H9 (cell line): ENCODE results near the gene PRKAR2B. TPM values are rescaled to one million over a fixed set of nuclear protein-coding genes. Genes with fewer than 3 reads are reported as not detected.

Experiments
- DNase-seq: peaks from one replicate; pipeline ENCODE4 v3.0.0-alpha.2; 2017
- H2AFZ ChIP-seq: one replicate; pipeline ENCODE4 v1.6.1; 2013; ENCODE audit warnings: mild to moderate bottlenecking, low read length, control low read depth, moderate library complexity
- H2AK5ac ChIP-seq: 2 replicates; pipeline ENCODE4 v1.6.1; 2013; ENCODE audit warnings: low read length, control low read depth, mixed read lengths; ENCODE audit not compliant: insufficient read length
- H2BK120ac ChIP-seq: one replicate; pipeline ENCODE4 v1.6.1; 2013; ENCODE audit warnings: low read depth, mild to moderate bottlenecking, low read length, control low read depth, inconsistent platforms; ENCODE audit not compliant: poor library complexity, severe bottlenecking
- H2BK12ac ChIP-seq: 2 replicates; pipeline ENCODE4 v1.6.1; 2013; ENCODE audit warnings: low read length, control low read depth, mixed read lengths, low read depth; ENCODE audit not compliant: insufficient read length
- H2BK15ac ChIP-seq: 2 replicates; pipeline ENCODE4 v1.6.1; 2013; ENCODE audit warnings: low read depth, low read length, control low read depth
- H2BK20ac ChIP-seq: one replicate; pipeline ENCODE4 v1.6.1; 2013; ENCODE audit warnings: low read depth, mild to moderate bottlenecking, low read length, control low read depth, inconsistent platforms; ENCODE audit not compliant: poor library complexity, severe bottlenecking
- H2BK5ac ChIP-seq: 2 replicates; pipeline ENCODE4 v1.6.1; 2013; ENCODE audit warnings: low read length, control low read depth, mixed read lengths; ENCODE audit not compliant: insufficient read length
- H3K14ac ChIP-seq: 2 replicates; pipeline ENCODE4 v1.6.1; 2013; ENCODE audit warnings: low read length, control low read depth; ENCODE audit not compliant: insufficient read depth
- H3K18ac ChIP-seq: 2 replicates; pipeline ENCODE4 v1.6.1; 2013; ENCODE audit warnings: low read depth, mild to moderate bottlenecking, mixed read lengths, low read length, control low read depth; ENCODE audit not compliant: insufficient read length
- H3K23ac ChIP-seq: 2 replicates; pipeline ENCODE4 v1.6.1; 2013; ENCODE audit warnings: low read length, control low read depth, mixed read lengths, low read depth; ENCODE audit not compliant: insufficient read length
- H3K23me2 ChIP-seq: 2 replicates; pipeline ENCODE4 v1.6.1; 2013; ENCODE audit warnings: low read depth, mild to moderate bottlenecking, mixed read lengths, low read length, control low read depth; ENCODE audit not compliant: insufficient read length, poor library complexity, severe bottlenecking
- H3K27ac ChIP-seq: 2 replicates; pipeline ENCODE4 v1.5.1; 2013; ENCODE audit warnings: low read length, control low read depth, mixed read lengths, low read depth; ENCODE audit not compliant: insufficient read length
- H3K27me3 ChIP-seq: 2 replicates; pipeline ENCODE4 v1.6.1; 2013; ENCODE audit warnings: low read length, control low read depth, inconsistent platforms; ENCODE audit not compliant: insufficient read depth
- H3K4ac ChIP-seq: 2 replicates; pipeline ENCODE4 v1.6.1; 2013; ENCODE audit warnings: low read depth, mild to moderate bottlenecking, control low read depth, inconsistent platforms, low read length, moderate library complexity
- H3K4me1 ChIP-seq: 2 replicates; pipeline ENCODE4 v1.6.1; 2013; ENCODE audit warnings: low read length, control low read depth, inconsistent platforms; ENCODE audit not compliant: insufficient read depth
- H3K4me2 ChIP-seq: 2 replicates; pipeline ENCODE4 v1.6.1; 2013; ENCODE audit warnings: low read length, control low read depth, mixed read lengths; ENCODE audit not compliant: insufficient read length, insufficient read depth
- H3K56ac ChIP-seq: 2 replicates; pipeline ENCODE4 v1.6.1; 2013; ENCODE audit warnings: low read depth, mild to moderate bottlenecking, mixed read lengths, low read length, control low read depth; ENCODE audit not compliant: insufficient read length
- H3K79me1 ChIP-seq: 2 replicates; pipeline ENCODE4 v1.6.1; 2013; ENCODE audit warnings: low read depth, mild to moderate bottlenecking, moderate library complexity, low read length, control low read depth, inconsistent platforms; ENCODE audit not compliant: insufficient read depth, poor library complexity, severe bottlenecking
- H3K79me2 ChIP-seq: 2 replicates; pipeline ENCODE4 v1.6.1; 2013; ENCODE audit warnings: low read length, control low read depth, inconsistent platforms; ENCODE audit not compliant: insufficient read depth
- H3K9ac ChIP-seq: 2 replicates; pipeline ENCODE4 v1.6.1; 2013; ENCODE audit warnings: low read length, control low read depth, mixed read lengths; ENCODE audit not compliant: insufficient read length; ENCODE audit errors: extremely low read depth
- H3K9me3 ChIP-seq: one replicate; pipeline ENCODE4 v1.6.1; 2013; ENCODE audit warnings: low read depth, low read length, inconsistent platforms; ENCODE audit not compliant: control insufficient read depth
- H3T11ph ChIP-seq: one replicate; pipeline ENCODE4 v1.6.1; 2013; ENCODE audit warnings: mild to moderate bottlenecking, low read length, control low read depth, inconsistent platforms
- H4K20me1 ChIP-seq: one replicate; pipeline ENCODE4 v1.6.1; 2013; ENCODE audit not compliant: control insufficient read depth, insufficient read length, insufficient read depth
- H4K5ac ChIP-seq: 2 replicates; pipeline ENCODE4 v1.6.1; 2013; ENCODE audit warnings: low read depth, mild to moderate bottlenecking, mixed read lengths, low read length, control low read depth; ENCODE audit not compliant: insufficient read length
- H4K8ac ChIP-seq: replicated peaks from 2 replicates; pipeline ENCODE4 v1.6.1; 2013; ENCODE audit warnings: low read length, control low read depth, mixed read lengths, low read depth; ENCODE audit not compliant: insufficient read length
- H4K91ac ChIP-seq: 2 replicates; pipeline ENCODE4 v1.6.1; 2013; ENCODE audit warnings: low read depth, mild to moderate bottlenecking, moderate library complexity, mixed read lengths, low read length, control low read depth; ENCODE audit not compliant: insufficient read length
- H3K27ac Mint-ChIP-seq, 3 experiments: 2 replicates in 2 of 3; 3 replicates in 1 of 3; pipeline ENCODE4 v1.8.0; 2020 to 2021; ENCODE audit warnings: mixed read lengths in 3 of 3, mild to moderate bottlenecking in 1 of 3, moderate library complexity in 1 of 3
- H3K27me3 Mint-ChIP-seq: 2 replicates; pipeline ENCODE4 v1.8.0; 2021; ENCODE audit warnings: low read depth, mild to moderate bottlenecking, moderate library complexity, mixed read lengths
- H3K36me3 Mint-ChIP-seq, 3 experiments: 2 replicates in 2 of 3; 3 replicates in 1 of 3; pipeline ENCODE4 v1.8.0; 2020 to 2021; ENCODE audit warnings: low read depth in 3 of 3, mixed read lengths in 3 of 3; ENCODE audit not compliant: insufficient read depth in 1 of 3
- H3K4me1 Mint-ChIP-seq, 2 experiments: 2 replicates each; pipeline ENCODE4 v1.8.0; 2020; ENCODE audit warnings: mixed read lengths in 2 of 2
- H3K4me3 Mint-ChIP-seq, 2 experiments: 2 replicates in 1 of 2; 3 replicates in 1 of 2; pipeline ENCODE4 v1.8.0; 2020 to 2021; ENCODE audit warnings: mild to moderate bottlenecking in 2 of 2, mixed read lengths in 2 of 2, moderate library complexity in 1 of 2
- H3K9me3 Mint-ChIP-seq, 2 experiments: 2 replicates in 1 of 2; 3 replicates in 1 of 2; pipeline ENCODE4 v1.8.0; 2020; ENCODE audit warnings: mild to moderate bottlenecking in 2 of 2, mixed read lengths in 2 of 2, moderate library complexity in 1 of 2
- WGBS: extraction: QIAGEN DNeasy Blood & Tissue Kit; methylation state at CpG from one replicate; pipeline ENCODE4 v1.1.7; 2013; ENCODE audit warnings: missing lambda C conversion rate, low lambda C conversion rate, mixed read lengths; ENCODE audit not compliant: insufficient read length; ENCODE audit errors: extremely low coverage; 5-methylcytosine and 5-hydroxymethylcytosine counted together
- total RNA-seq: library from RNA; stranded (reverse); gene quantifications from 2 replicates; pipeline ENCODE4 v1.2.1, GENCODE V29; 2021
- TF ChIP-seq, protein P1 (sequence below): fragments of 200-600 bp; sonication (generic); conservative IDR thresholded peaks from 3 replicates; pipeline ENCODE4 v1.8.0; 2021; ENCODE audit warnings: antibody characterized with exemption, mild to moderate bottlenecking

PRKAR2B gene
- total RNA-seq, 1 experiment from 2014 or later, result 16.6 TPM

- Histone ChIP-seq H3K18ac (no peak overlapping the region), H3K56ac (no peak overlapping the region), H2BK5ac (no peak overlapping the region), H3K79me2 (peaks cover 3% of the 10 kb centered on the region; the same call in 1 of the 2 replicates), H3K14ac (no peak overlapping the region), H3K23ac (no peak overlapping the region), H2BK120ac (no peak overlapping the region), H3K4me2 (no peak overlapping the region), H3K9me3 (no peaks in the 10 kb centered on the region), H2BK20ac (no peak overlapping the region), H4K5ac (no peak overlapping the region), H4K8ac (no peak overlapping the region), H4K91ac (no peak overlapping the region), H3K4ac (no peak overlapping the region), H2AFZ (no peak overlapping the region), H2BK12ac (no peak overlapping the region), H3K9ac (no peak overlapping the region), H3K79me1 (no peaks in the 10 kb centered on the region), H3K23me2 (peaks cover 5% of the 10 kb centered on the region), H3K4me1 (no peaks in the 10 kb centered on the region), H4K20me1 (no peaks in the 10 kb centered on the region), H3T11ph (no peak overlapping the region), H2AK5ac (no peak overlapping the region), H3K27ac (no peak overlapping the region), H3K27me3 (no peaks in the 10 kb centered on the region), H2BK15ac (no peak overlapping the region)
- H3K4me1 Mint-ChIP-seq, result peaks cover 24 to 27% of the 10 kb centered on the region in 2 experiments
- H3K27ac Mint-ChIP-seq, result peak overlapping the region; percentile 99 to 100 (median 100); a peak in 6 of 7 replicates
- peak overlapping the region; percentile 95 to 96 for H3K4me3 Mint-ChIP-seq
- peaks cover 0 to 5% (median 4%) of the 10 kb centered on the region in 3 experiments; a peak in 2 of 7 replicates for H3K36me3 Mint-ChIP-seq
- TF ChIP-seq, protein P1, sequence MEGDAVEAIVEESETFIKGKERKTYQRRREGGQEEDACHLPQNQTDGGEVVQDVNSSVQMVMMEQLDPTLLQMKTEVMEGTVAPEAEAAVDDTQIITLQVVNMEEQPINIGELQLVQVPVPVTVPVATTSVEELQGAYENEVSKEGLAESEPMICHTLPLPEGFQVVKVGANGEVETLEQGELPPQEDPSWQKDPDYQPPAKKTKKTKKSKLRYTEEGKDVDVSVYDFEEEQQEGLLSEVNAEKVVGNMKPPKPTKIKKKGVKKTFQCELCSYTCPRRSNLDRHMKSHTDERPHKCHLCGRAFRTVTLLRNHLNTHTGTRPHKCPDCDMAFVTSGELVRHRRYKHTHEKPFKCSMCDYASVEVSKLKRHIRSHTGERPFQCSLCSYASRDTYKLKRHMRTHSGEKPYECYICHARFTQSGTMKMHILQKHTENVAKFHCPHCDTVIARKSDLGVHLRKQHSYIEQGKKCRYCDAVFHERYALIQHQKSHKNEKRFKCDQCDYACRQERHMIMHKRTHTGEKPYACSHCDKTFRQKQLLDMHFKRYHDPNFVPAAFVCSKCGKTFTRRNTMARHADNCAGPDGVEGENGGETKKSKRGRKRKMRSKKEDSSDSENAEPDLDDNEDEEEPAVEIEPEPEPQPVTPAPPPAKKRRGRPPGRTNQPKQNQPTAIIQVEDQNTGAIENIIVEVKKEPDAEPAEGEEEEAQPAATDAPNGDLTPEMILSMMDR, result no peak
- peaks cover 0 to 3% of the 10 kb centered on the region in 2 experiments; a peak in 2 of 5 replicates for H3K9me3 Mint-ChIP-seq
- WGBS, result no CpG with 5 or more reads among the region's 5 CpGs
- no peaks in the 10 kb centered on the region; the same call in 1 of the 2 replicates for H3K27me3 Mint-ChIP-seq
- no peak for DNase-seq
Measured at GRCh38 chr7:107166736-107167426, 122.4 kb downstream of the PRKAR2B start.
